GM21381 (cell line): ENCODE results near the gene SOHLH1.

Experiments
- ATAC-seq: cut with Tn5 transposase; IDR thresholded peaks from one replicate; pipeline ENCODE4 v1.9.1; 2021; ENCODE audit warnings: mild to moderate bottlenecking, moderate library complexity; ENCODE audit not compliant: unreplicated experiment

Gene SOHLH1

DNA sequence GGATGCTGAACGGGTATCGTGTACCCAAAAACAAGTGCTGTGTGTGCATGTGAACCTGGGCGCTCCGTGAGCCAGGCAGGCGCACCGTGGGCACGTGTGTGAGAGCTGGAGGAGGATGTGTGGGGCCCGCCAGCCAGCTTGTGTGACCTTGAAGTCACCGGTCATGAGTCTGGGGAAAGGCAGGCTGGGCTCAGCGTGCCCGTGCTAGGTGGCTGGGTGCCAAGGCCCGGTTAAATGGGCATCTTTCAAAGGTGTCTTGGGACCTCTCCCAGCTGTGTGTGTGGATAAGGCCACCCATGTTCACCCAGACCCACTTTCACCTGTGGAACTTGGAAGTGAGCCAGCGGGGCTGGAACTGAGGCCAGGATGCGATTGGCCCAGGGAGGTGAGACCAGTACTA is 6.1 kb upstream of the SOHLH1 start:
- no peak for ATAC-seq

DNA sequence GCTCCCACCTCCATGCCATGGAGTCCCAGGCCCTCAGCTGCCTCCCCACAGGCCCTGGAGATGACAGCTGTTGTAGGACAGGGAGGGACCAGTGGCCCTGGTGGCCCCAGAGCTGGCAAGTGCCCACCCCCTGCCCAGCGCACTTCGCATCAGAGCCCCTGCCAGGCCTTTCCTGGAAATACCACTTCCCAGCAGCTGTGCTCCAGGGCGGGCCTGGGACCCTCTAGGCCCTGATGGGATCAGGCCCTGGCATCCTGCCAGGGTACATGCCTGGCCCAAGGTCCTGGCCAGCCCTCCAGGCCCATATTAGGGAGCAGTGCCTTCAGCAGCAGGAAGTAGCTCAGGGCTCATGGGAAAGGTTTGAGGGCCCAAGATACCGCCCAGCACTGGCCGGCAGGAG is 5.2 kb upstream of the SOHLH1 start:
- ATAC-seq: no peak

DNA sequence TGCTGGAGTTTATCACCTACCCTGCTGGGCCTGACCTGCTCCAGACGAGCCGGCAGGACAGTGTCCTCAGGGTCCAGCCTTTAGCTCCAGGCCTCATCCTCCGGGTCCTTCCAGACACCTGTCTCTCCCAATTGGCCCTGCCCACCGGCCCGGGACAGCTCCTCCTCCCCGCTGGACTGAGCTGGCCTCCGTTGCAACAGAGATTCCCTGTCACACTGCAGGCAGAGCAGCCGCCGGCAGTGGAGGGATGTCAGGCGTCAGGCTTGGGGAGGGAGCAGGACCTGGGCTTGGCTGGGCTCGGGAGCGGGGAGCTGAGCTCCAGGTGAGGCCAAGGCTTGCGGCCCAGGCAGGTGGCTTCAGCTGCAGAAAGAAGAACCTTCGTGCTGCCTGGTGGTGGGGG is 4.4 kb upstream of the SOHLH1 start:
- ATAC-seq: no peak

DNA sequence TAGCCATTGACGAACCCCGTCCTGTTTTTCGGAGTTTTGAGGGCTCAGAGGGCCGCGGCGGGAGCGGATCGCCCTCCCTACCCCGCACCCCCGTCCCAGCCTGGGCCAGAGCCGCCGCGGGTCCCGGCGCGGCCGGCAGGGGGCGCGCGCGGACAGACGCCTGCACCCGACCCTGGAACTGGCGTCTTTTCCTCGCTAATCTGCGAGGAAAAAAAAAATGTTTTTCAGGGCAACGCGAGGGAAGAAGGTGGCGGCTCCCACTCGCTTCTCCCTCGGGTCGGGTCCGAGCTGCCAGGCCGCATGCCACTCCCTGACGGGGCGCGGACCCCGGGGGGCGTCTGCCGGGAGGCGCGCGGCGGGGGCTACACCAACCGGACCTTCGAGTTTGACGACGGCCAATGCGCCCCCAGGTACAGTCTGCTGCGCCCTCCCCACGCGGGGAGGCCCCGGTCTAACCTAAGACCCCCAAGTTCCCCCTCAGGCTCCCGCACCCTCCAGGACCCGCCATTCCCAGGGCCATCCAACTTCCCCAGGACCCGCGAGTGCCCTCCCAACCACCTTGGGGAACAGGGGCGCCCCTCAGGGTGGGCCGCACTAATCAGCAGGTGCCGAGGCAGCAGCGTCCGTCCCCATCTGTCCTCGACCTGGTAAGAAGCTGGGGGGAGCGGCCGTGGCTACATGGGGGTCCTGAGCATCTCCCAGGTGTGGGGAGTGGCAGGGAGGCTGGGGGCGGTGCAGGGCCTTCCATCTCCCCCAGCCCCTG is 2.9 kb upstream of the SOHLH1 start, which contains the start of gene KCNT1:
KCNT1 (plus strand) TSS at position 227 of the 763 bp plus-strand sequence; CDS start at position 301, 74 bp downstream.
- no peak for ATAC-seq

DNA sequence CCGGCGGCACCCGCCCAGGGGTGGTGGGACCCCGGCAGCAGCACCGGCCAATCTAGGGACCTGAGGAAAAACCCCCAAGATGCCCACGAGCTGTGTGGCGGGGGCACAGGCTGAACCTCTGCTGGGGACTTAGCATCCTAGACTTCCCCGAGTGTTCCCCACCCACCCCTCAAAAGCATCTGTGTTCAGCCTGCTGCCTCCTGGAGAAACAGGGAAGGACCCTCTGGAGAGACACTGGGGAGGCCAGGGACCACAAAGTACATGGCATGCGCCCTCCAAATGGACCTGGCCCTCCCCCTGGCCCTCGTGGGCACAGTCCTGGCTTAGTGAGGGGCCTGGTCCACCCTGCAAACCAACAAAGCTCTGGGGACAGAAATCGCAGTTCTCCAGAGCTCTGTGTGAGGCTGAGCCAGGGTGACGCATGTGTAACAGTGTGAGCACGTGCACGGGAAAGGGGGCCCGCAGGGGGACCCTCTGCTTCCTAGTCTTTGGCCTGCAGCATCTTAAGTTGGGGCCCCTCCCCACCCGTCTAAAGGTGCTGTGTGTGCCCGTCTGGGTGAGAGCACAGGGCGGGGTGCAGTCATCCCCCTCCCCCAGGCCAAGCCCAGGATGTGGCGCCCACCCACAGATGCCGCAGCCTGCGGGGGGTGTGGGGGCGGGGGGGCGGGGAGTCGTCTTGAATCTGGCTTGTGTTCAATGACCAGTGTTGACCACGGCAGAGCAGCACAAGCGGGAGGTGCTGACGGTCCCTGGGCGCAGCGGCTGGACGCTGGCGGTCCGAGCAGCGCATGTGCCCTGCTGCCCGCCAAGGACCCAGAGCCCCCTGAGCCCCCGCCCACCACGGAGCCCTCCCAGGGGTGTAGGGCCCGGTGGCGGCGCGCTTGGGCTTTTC is 2.0 kb upstream of the SOHLH1 start:
- ATAC-seq: no peak

DNA sequence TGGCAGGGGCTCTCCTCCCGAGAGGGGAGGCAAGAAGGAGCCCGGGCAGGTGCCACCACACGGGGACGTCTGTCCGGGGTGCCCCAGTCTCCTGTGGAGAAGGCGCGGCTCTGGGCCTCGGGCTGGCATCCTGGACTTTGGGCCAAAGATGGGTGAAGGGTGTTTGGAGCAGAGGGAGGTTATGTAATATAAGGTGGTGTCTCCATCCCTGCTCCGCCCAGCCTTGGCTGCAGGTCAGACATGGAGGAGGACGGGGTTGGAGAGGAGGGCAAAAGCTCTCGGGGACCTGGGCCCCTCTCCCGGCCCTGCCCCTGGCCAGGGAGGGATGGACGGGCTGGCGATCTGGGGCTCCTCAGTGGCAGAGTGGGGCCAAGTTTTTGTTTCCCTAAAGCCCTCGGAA is 1.2 kb upstream of the SOHLH1 start:
- ATAC-seq: no peak

DNA sequence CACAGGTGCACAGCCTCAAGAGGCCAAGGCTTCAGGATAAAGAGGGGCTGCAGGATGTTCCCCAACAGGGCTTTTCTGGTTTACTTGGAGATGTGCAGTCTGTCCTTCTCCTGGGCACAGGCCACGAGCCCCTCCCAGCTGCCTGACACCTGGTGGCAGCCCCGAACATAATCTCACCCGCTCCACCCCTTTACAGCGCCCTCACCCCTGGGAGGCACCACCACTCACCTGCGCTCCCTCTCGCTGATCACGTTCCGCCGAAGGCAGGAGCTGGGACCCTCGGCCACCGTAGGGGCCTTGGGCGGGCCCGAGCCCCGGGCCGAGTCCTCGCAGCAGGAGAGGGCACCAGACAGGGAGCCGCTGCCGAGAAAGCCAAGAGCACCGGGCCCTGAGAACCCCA is 514 bp downstream of the SOHLH1 start:
- ATAC-seq: no peak

DNA sequence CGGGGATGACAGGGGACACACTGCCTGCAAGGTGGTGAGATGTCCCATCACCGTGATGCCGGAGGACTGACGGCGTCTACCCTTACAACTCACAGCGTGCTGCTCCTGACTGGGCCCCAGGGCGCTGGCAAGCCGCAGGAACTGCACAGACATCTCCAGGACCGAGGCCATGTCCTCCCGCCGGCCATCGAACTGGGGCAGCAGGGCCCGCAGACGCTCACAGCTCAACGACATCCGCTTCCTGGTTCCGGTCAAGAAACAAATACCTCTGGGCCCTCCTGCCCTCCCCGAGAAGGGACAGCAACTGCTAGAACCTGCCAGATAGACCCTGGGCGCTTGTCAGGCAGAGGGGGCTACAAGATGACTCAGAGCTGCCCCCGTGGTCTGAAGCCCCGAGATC is 1.0 kb downstream of the SOHLH1 start:
- ATAC-seq: no peak

DNA sequence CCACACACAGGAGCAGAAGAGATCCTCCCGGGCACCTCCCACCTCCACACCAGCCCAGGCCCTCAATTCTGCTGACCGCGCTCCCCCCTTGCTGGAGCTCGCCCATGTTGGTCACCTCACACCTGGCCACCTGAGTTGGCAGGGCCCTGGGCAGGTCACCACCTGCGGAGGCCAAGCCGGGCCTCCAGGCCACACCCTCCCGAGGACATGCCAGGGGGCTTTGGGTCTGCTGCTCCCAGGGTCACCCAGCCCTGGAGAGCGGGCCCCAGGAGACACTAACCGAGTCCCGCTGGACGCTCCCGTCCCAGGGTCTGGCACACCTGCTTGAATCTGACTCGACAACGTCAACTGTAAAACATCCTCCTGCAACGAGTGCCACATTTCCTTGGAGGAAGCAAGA is 2.1 kb downstream of the SOHLH1 start:
- ATAC-seq: no peak

DNA sequence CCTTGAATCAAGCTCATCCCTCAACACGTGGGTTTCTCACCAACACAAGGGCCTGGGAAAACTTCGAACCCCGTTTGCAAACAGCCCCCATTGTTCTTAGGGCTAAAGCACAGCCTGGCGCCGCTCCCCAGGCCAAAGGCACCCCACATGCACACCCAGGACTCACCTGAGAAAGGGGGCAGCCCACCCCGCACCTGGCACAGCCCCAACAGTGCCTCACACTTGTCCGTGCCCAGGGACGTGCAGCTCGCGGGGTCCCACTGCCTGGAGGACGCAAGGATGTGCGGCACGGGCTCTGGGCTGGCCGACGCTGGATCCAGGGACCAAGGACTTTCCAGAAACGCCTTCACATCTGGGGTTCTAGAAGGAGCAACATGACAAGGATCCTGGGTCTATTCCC is 2.8 kb downstream of the SOHLH1 start:
- ATAC-seq: no peak

DNA sequence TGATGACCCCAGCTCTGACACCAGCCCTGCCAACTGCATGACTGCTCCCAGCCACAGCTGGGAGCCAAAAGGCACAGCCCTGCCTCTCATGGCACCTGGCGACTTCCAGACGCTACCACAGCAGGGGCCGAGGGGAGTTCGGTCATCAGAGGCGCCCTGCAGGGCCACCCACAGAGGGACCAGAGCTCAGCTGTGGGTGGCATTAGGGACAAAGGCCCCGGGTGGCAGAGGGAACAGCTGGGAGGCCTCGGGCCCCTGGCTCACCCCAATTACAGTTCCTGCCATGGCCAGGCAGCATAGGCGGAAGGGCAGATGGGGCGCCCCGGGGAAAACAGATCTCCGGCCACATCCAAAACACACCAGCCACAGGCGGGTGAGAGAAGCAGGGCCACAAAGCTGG is 3.6 kb downstream of the SOHLH1 start:
- no peak for ATAC-seq

DNA sequence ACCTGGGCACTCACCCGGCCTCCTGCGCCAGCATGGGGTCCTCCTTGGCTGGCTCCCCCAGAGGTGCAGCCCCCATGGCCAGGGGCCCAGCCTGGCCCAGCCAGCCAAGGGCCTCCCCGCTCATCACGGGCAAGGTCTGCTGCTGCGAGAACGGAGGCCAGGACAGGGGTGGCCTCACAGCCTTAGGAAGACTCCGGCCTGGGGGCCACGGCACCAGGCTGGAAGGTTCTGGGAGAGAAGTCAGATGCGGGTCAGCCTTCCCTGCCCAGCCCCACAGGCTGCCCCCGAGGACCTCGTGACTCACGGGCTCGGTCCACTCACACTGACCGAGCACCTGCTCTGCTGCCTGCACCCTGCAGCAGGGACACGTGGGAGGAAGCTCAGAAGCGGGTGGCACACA is 4.2 kb downstream of the SOHLH1 start:
- no peak for ATAC-seq

DNA sequence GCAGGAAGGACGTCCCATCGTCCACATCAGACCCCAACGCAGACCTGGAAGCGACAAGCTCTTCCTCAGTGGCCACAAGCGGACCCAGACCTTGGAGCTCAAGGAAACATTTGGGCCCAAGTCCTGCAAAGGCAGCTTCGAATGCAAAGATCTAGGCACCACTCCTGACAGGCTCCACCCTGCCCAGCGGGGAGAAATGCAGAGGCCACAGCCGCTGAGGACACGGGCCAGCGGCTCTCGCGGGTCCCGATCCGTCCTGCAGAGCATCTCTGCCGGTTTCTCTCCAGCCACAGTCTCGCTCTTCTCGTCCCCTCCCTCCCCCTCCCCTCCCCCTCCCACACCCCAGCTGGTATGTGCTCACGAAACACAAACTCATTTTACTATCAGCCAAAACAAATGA is 4.9 kb downstream of the SOHLH1 start:
- no peak for ATAC-seq

DNA sequence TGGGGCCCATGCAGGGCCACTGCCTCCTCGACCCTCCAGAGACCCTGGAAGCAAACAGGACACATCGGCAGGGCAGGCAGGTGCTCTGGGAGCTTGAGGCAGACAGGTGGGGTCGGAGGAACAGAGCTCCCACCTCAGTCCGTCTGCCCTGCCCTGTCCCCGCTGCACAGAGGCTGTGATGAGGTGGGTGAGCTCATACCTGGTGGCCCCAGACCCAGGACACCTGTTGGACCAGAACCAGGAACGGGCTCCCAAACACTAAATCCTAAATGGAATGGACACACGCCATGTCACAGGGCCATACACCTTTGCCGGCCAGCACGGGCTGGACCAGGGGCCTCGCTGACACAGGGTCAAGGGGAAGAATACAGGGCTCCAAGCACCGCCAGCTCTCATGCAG is 5.5 kb downstream of the SOHLH1 start:
- no peak for ATAC-seq

DNA sequence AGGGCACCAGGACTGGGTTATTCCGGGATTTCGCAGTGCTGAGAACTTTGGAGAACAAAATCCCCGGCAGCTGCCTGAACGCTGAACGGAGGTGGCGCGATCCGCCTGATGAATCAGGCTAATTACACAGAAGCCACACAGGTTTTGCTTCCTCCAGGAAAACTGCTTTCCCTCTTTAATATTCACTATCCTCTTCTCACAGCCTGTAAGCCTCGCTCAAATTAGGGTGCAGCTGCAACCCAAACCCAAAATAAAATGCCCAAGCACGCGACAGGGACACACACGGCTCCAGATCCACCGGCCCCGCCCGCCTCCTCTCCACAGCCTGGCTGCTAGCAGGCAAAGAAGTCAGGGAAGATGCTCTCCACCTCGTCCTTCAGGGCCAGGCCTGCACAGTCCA is 6.0 kb downstream of the SOHLH1 start:
- ATAC-seq: no peak

DNA sequence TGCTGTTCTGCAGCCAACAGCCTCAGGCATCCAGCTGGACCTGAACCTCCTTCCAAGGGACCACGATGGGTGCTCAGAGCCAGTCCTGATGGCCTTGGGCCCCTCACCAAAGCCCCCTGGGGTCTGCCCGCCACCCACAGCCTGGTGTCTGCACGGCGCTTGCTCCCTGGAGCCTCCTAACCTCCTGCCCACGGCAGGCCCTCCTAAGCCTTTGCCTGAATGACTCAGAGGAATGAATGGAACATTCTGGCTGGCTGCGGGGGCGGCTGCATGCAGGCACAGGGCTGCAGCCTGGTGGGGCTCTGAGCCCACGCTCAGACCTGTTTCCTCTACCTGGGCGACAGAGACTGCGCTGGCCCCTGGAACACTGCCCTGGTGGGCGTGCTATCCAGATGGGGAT is 6.9 kb downstream of the SOHLH1 start:
- no peak for ATAC-seq

DNA sequence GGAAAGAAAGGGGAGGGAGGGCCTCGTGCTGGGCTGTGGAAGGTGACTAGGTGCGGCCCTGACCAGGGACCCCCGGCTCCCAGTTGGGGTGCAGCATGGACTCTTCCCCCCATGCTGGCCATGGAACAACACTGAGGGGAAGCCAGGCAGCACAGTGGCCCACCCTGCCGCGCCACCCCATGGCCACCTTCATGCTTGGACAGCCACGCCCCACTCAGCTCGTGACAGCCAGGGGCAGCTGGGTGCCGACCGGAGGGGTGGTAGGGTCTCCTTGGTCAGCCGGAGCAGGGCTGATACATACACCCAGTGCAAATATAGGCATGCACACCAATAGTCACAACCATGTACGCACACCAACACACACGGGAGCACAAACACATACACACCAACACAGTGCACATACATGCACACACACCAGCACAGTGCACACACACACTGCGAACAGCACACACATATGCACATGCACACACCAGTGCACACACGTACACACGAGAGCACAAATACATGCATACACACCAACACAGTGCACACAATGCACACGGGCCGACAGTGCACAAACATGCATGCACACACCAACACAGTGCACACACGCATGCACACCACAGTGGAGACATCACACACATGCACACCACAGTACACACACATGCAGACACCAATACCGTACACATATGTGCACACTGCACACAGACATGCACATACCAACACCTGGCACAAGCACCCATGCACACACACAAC is 8.3 kb downstream of the SOHLH1 start:
- no peak for ATAC-seq

DNA sequence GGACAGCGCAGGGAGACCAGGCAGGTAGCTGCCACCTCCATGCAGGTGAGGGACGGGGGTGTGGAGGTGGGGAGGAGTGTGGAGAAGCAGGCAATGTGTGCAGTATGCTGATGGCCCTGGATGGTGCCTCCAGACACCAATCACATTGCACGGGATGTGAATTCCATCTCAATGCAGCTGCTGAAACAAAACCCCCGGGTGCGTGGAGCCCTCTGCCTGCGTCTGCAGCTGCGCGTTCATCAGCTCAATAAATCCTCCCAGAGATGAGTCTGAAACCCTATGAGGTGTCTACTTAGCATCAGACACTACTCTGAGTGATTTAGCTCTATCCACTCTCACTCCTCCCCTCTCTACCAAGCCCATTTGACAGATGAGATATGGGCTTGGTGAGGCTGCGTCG is 10.3 kb downstream of the SOHLH1 start:
- ATAC-seq: no peak

DNA sequence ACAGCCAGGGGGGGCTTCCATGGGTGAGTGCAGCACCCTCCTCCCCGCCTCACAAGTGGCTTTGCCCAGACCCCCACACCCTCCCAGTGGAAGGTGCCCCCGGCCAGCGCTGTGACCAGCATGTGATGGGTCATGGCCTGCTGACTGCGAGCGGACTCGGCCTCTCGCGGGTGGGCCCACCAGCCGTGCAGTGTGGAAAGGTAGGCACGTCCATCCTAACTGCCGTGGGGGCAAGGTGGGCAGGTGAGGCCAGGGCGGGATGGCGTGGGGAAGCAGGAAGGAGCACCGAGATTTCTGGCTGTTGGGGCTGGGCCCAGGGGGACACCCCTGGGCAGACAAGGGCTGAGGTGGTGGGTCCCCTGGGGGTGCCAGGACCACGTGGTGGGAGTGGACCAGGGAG is 12.1 kb downstream of the SOHLH1 start:
- ATAC-seq: no peak

DNA sequence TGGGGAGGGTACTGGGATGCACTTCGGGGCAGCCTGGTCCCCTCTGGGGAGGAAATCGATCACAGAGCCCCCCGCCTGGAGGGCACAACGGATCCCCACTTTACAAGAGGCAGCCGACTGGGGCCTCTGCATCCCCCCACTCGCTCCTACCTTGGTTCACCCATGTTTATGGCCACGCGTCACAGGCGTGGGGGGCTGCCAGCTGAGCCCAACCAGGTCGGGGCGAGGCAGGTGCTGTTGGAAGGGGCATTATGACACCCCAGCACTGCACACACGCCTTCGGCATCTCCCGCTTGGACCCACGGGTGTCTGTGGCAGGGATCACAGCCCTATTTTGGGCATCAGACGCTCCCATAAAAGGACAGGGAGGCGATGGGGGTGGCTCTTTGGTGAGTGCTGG is 14.6 kb downstream of the SOHLH1 start:
- no peak for ATAC-seq

DNA sequence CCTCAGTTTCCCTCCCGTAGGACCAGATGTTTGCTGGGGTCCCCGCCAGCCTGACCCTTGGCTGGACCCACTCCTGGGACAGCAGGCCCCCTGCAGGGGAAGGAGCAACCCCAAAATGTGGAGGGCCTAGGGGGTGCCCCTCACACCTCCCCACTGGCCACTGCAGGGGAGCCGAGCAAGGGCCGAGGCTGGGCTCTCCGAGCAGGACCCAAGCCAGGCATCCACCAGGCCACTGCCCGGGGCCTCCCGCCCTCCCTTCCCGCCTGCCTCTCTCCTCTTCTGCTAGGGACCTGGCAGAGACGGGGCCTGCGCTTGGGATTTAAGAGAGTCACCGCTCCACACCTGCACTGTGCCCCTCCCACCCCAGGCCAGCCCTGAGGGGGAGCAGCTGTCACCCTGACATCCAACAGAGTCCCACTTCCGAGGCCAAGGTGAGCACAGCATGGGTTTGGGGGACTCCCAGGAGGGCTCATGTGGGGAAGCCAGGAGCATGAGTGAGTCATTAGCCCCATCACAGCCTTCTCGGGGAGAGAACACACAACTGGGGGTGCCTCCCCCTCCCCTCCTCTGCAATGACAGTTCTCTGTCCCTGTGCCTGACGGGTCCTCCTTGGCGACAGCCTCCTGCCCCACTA is 15.8 kb downstream of the SOHLH1 start:
- no peak for ATAC-seq
